ENCODE results near the gene EML1.

GRCh38 chr14:99982537-99983250 lies 189.5 kb downstream of the EML1 start:
- no peak for TF ChIP-seq ZNF121 (CRISPR knock-in tag; IDR thresholded peaks at IDR 0.05)
- peak; percentile 53; the same call in 1 of the 2 replicates for TF ChIP-seq CTCF (IDR thresholded peaks at IDR 0.05)
- TF ChIP-seq OVOL2 (CRISPR knock-in tag; IDR thresholded peaks at IDR 0.05; ENCODE audit: borderline replicate concordance) = no peak
- TF ChIP-seq USF2 (CRISPR knock-in tag; IDR thresholded peaks at IDR 0.05) = no peak
- TF ChIP-seq FOXJ3 (CRISPR knock-in tag; IDR thresholded peaks at IDR 0.05; ENCODE audit: borderline replicate concordance) = no peak
- TF ChIP-seq MAX (CRISPR knock-in tag; IDR thresholded peaks at IDR 0.05) = no peak
- TF ChIP-seq NR2C2 (CRISPR knock-in tag; IDR thresholded peaks at IDR 0.05) = no peak
- TF ChIP-seq SP1 (CRISPR knock-in tag; conservative IDR thresholded peaks at IDR 0.05) = no peak
- no peak for TF ChIP-seq JAZF1 (CRISPR knock-in tag; IDR thresholded peaks at IDR 0.05)
- no peak for TF ChIP-seq PREB (CRISPR knock-in tag; IDR thresholded peaks at IDR 0.05; ENCODE audit: borderline replicate concordance)

All from WTC11 (cell line).